ENCODE data around the gene KIF20A. TPM values are rescaled to one million over a fixed set of nuclear protein-coding genes. Genes with fewer than 3 reads are reported as not detected.
A peak's percentile ranks its signal among the peaks of the same experiment; 100 is the strongest.
"Not testable (repeated sequence)": the region's sequence is repeated elsewhere in the genome, so short reads cannot be mapped to it uniquely, and the experiment has no call there.

KIF20A gene
- total RNA-seq: 8.1 and 28.1 TPM in 2 replicates

DNA sequence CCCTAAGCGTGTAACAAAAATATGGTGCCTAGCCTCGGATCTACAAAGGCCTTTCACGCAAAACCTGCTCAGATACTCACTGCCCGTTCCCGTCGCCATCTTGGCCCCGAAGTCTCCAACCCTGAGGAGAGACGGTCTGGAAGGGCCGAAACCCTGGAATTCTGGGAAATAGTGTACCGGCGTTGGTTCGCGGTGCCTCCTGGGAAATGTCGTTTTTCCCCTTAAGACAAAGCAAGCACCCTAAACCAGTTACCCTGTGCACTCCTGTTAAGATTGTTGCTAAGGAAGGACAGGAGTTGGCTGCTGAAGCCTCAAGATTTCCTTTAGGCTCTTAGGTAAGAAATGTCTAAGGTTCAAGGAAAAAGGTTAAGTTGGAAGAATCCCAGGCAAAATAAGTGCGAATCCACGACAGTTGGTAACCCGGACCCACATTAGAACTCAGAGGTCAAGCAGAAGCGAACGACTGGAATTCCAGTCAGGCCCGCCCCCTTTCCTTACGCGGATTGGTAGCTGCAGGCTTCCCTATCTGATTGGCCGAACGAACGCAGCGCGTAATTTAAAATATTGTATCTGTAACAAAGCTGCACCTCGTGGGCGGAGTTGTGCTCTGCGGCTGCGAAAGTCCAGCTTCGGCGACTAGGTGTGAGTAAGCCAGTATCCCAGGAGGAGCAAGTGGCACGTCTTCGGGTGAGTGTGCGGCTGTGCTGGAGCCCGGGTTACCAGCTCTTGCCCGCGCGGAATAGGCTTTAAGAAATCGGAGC lies at the start of gene KIF20A, which contains the start of gene BRD8:
Gene KIF20A (plus strand): TSS at position 597 of the 761 bp plus-strand sequence. CDS start 569 bp downstream, outside the sequence.
Gene BRD8 (minus strand): TSS at position 115 of the 761 bp plus-strand sequence. CDS start 16 bp downstream, at position 99.
- DNase-seq (ENCODE audit: low read depth in 2 of 2): peak; percentile 97

DNA sequence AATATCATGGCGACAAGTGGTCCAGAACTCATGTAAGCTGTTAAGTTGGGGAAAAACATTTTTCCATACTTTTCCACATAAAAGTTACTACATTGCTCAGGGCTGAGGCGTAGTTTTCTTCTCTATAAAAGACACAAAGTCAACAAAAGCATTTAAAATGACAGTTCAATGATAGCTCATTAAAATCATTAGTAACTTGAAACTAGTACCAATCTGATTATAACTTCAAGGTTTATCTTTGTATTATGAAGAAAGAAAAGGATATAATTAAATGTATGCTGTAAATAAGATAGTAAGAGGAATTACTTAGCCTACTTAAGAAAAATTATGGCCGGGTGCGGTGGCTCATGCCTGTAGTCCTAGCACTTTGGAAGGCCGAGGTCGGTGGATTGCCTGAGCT lies 49.6 kb upstream of the KIF20A start:
- DNase-seq (ENCODE audit: low read depth in 2 of 2): no peak

DNA sequence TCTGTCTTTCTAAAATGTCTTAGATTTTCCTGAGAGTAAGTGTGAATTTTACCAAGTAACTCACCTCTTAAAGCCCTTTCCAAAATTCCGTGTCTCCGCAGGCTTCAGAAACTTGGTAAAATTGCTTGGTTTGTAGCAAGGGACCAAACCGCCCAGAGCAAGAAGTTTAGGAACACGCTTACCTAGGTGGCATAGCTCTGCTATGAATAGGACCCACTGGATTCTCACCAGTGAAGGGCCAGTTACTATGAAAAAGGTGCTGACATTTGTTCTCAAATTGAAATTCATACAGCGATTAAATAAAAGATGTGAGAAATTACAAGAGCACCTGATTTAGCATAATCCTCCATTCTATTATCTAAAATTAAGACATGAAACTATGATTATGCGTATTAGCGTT lies 46.4 kb upstream of the KIF20A start:
- DNase-seq (ENCODE audit: low read depth in 2 of 2): no peak

GRCh38 chr5:138138949-138139780 lies 39.7 kb upstream of the KIF20A start, which contains the start of gene NME5:
NME5 (minus strand) TSS chr5:138139428; CDS start chr5:138138780, 648 bp downstream.
- peak; percentile 70 to 81 for DNase-seq (ENCODE audit: low read depth in 2 of 2)

- no peak for DNase-seq (ENCODE audit: low read depth in 2 of 2)
These were observed 39.2 kb upstream of the KIF20A start for GRCh38 chr5:138139781-138140090.

DNA sequence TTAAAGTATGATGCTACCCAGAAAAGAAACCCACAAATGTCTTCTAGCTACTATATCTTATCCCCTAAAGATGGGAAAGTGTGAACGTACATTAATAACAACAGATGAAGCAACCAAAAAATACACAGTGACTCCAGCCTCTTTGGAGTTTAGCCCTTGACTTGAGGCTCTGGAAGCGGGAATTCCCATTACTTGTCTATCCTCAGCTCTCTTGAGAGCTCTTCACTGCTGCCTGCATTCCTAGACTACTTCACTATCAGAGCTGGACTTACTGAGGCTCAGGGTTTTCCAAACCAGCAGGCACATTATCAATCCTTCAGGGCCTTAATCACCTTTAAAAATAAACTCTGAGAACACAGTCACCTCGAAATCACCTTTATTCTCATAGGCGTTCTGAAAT lies 38.6 kb upstream of the KIF20A start:
- DNase-seq (ENCODE audit: low read depth in 2 of 2): no peak

DNA sequence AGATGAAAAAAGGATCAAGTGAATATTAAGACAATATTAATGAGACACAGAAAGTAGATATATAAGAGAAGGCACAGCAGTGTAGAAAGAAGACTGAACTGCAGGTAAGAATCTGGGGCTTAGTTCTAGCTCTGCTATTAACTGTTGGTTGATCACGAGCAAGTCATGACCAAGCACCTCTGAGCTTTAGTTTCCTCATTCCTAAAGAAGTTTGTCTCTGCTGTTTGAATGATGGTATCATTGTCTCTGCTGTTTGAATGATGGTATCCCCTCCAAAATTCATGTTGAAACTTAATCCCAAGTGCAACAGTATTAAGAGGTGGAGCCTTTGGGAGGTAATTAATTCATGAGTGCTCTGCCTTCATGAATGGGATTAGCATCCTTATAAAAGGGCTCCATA lies 37.2 kb upstream of the KIF20A start:
- no peak for DNase-seq (ENCODE audit: low read depth in 2 of 2)

DNA sequence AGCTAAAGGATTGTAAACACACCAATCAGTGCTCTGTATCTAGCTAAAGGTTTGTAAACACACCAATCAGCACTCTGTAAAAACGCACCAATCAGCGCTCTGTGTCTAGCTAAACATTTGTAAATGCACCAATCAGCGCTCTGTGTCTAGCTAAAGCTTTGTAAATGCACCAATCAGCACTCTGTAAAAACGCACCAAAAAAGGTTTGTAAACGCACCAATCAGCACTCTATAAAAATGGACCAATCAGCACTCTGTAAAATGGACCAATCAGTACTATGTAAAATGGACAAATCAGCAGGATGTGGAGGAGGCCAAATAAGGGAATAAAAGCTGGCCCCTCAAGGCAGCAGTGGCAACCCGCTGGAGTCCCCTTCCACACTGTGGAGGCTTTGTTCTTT lies 35.3 kb upstream of the KIF20A start:
- not testable (repeated sequence) for DNase-seq (ENCODE audit: low read depth in 2 of 2)

GRCh38 chr5:138148811-138149210 lies 30.1 kb upstream of the KIF20A start:
- peak; percentile 37 to 89 for DNase-seq (ENCODE audit: low read depth in 2 of 2)

- DNase-seq (ENCODE audit: low read depth in 2 of 2): peak in 1 of 2 donors; percentile 44
These were observed 29.4 kb upstream of the KIF20A start for GRCh38 chr5:138149530-138149929.

- DNase-seq (ENCODE audit: low read depth in 2 of 2): not testable (repeated sequence)
These were observed 22.9 kb upstream of the KIF20A start for GRCh38 chr5:138155977-138156376.

DNA sequence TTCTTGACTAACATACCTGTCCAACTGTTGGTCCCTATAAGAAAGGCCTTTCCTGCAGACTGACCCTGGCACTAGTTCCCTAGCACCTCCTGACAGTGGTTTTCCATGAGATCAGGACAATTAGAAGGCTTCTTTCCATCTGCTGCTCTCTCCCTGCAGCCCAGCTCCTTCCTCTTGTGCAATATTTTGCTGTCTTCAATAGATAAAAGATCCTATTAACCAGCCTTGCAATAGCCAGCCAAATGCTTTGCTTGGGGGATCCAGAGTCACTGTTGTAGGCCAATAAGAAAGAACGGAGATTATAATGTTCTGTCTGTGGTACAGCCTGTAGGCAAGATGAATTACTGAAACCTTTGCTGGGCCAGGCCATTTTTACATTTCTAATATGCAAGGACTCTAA lies 21.3 kb upstream of the KIF20A start:
- no peak for DNase-seq (ENCODE audit: low read depth in 2 of 2)

DNA sequence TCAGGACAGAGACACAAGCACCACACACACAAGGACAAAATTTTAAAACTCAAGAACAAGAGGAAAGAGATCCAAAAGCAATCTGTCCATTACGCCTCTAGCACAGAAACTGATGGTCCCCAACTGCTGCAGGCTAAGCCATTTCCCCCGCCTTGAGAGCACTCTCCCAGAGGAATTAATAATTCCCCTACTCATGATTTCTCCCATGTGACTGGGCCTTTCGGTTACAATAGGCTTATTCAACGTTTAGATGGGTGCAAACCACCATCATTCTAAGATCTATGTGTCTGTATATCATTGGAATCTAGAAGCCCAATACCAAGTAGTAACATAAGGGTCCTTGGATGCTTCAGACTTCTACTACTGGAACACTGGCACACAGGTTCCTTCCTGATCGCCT lies 19.2 kb upstream of the KIF20A start:
- DNase-seq (ENCODE audit: low read depth in 2 of 2): no peak

GRCh38 chr5:138160706-138161105 lies 18.2 kb upstream of the KIF20A start:
- no peak for DNase-seq (ENCODE audit: low read depth in 2 of 2)

DNA sequence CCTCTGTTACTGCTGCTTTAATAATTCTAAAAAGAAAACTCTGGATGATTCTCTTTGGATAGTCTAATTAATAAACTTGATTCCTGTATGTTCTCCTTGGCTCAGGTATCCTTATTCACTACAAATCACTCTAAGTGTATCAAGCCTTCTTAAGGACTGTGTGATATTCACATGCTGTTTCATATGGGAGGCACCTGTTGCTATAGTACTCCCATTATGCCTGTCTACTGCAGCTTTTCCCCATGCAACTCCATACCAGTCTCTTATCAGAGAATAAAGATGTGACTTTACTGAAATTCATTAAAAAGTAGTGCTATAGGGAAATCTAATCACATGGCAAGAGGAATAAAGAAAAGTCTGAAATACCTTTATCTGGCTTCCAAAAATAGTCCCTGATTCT lies 15.2 kb upstream of the KIF20A start:
- DNase-seq (ENCODE audit: low read depth in 2 of 2): no peak

DNA sequence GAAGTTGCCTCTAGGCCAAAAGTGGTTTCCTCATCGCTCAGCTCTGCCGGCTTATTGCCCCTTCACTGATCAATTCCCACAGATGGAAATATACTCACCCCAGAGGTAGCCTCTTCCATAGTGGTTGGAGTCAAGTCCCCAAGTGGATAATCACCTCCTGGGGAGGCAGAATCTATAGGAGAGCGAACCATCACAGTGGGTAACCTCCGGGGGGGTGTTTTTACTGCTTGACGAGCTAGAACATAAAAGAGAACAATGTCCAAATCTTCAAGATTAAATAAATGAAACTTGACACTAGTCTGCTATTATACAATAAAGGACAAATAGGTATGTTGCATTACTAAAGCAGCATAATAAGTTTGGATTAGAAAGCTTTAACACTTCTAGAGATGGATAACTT lies 9.8 kb upstream of the KIF20A start:
- no peak for DNase-seq (ENCODE audit: low read depth in 2 of 2)

- no peak for DNase-seq (ENCODE audit: low read depth in 2 of 2)
These were observed 8.6 kb upstream of the KIF20A start for GRCh38 chr5:138170299-138170698.

DNA sequence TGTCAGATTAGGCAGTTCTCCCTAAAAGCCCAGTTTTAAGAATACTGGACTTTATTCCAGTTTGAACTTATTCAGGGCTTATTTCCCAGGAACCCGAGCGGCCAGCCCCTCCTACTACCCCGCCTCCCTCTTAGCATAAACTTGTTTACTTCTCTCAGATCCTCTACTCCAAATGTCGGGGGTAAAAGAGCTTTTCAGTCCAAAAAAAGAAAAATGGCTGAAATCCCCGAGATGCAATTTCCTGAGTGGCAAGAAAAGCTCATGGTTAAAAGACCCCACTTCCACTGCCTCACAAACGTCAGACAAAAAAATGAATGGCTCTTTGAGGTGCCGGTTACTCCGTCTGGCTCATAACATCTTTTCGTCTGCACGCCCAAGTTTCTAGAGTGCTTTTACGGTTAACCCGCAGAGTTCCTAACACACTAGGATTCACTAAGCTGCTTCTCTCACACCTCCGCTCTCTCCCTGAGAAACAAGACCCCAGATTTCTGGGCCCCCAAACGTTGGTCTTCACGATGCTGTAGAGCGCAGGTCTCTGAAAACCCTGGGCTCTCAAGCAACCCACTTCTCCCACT lies 884 bp upstream of the KIF20A start:
- DNase-seq (ENCODE audit: low read depth in 2 of 2): peak; percentile 39 to 45

GRCh38 chr5:138179277-138179857 lies 455 bp downstream of the KIF20A start:
- no peak for DNase-seq (ENCODE audit: low read depth in 2 of 2)

DNA sequence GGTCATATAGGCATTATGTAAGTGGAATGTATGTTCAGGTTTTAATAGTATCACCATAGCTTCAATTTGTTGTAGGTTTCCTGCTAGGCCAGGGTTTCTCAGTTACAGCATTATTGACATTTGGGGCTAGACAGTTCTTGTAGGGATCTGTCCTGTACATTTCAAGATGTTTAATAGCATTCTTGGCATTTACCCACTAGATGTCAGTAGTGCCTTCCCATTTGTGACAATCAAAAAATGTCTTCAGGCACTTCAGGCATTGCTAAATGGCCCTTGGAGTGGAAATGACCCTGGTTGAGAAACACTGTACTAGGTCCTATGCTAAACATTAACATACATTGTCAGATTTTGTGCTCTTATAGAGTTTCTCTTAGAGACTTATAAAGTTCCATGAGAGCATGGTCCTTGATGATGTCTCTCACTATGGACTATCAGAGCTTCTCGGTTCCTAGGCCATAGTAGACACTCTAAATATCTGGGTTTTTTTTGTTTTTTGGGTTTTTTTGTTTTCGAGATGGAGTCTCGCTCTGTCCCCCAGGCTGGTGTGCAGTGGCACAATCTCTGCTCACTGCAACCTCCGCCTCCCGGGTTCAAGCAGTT lies 1.4 kb downstream of the KIF20A start:
- DNase-seq (ENCODE audit: low read depth in 2 of 2): peak; percentile 65 to 76

DNA sequence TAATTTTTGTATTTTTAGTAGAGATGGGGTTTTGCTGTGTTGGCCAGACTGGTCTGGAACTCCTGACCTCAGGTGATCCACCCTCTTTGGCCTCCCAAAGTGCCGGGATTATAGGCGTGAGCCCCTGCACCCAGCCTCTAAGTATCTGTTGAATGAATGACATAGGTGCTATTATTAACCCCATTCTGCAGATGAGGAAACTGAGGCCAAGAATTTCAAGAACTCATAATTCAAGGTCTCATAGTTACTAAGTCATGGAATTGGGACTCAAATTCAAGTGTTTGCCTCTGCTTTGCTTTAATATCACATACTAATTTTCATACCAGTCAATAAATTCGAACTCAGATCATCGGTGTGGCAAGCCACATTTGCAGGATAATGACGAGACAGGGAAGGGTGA lies 1.9 kb downstream of the KIF20A start:
- no peak for DNase-seq (ENCODE audit: low read depth in 2 of 2)

Data from lung microvascular endothelial cell (primary cell).